Measurements from ENCODE around the gene BMAL1.
A peak's percentile ranks its signal among the peaks of the same experiment; 100 is the strongest.

BMAL1 gene

DNA sequence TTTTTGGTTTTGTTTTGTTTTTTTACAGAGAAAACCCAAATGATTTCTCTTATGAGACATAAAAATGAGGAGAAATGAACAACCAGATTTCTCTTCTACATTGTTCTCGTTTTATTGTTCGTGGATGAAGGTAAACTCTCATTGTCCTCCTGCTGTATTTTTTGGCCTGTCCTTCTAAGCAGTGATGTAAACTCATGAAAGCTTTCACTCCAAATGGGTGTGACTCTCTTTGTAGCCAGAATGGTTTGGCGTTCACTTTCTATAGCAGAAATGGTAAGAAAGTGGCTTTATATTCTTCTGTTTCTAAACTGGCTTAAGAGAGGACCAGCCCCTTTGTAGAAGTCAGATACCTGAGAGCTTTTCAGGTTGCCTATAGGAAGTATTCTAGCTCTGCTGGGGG, 15.5 kb upstream of the BMAL1 start:
- DNase-seq = no peak

DNA sequence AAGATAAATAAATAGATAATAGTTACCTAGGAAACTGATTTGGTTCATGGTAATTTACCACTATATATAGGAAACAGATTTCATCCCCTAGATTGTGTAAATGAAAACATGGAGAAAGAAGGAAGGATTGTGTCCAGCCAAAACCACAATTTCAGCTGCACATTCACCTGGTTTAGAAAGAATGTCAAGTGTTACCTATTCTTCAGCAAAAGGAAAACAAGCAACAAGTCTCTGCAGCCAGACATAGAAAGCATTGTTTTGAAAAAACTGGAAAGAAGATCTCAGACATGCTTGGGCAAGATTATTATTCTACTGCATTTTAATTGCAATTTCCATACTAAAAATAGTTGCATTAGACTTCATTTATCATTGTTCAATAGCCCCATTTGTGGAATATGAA, 8.8 kb upstream of the BMAL1 start:
- no peak for DNase-seq

DNA sequence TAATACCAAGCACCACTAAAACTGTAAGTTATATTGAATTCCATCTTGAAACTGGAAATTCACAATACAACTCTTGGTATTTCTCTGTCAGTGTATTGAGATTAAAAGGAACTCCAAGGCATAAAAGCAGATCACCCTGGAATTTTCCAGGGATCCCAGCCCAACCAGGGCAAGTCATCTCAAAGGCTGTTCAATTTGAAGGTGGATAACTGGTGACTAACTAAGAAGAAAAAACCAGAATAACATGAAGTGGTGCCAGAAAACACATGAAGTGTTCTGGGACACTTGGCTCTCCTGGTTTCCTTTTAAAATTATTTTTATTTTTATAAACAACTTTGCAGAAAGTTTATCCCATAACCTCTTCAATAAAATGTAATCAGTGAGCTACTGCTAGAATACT, 7.8 kb upstream of the BMAL1 start:
- no peak for DNase-seq

DNA sequence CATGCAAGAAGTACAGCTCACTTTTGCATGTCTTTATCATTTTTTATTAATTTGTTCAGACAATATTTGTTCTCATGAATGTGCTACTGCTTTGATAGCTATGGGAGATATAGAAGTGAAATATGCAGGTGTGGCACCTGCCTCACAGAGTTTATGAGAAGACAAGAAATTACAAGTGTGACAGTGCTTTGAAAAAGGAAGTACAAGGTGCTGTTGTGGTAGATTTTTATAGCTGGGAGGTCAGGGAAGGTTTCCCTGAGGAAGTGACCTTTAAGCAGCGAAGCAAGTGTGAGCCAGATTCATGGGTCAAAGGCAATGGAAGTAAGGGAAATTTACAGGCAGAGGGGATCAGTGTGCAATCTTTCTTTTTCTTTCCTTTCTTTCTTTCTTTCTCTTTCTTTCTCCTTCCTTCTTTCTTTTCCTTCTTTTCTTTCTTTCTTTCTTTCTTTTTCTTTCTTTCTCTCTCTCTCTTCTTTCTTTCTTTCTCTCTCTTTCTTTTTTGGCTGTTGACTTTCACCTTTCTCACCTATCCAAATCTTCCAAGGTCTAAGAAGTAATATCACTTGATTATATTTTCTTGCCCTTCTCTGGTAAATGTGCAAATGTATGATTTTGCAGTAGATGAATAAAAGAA, 6.4 kb upstream of the BMAL1 start:
- DNase-seq = no peak

DNA sequence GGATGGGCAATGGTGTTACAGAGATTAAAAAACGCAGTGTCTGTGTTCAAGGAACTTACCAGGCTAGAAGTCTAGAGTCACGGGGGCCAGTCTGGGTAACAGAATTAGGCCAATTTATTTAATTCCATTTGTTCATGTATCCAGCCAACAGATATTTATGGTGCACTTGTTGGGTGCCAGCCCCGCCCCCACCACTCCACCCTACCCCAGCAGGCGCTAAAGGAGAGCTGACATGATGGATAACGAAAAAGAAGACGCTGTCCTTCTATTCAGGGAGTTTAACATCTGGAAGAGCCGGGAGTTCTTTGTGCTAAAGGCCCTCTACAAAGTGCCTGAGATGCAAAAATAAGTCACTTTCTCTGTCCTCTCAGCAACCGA, 1.1 kb upstream of the BMAL1 start:
- DNase-seq = peak; percentile 18

DNA sequence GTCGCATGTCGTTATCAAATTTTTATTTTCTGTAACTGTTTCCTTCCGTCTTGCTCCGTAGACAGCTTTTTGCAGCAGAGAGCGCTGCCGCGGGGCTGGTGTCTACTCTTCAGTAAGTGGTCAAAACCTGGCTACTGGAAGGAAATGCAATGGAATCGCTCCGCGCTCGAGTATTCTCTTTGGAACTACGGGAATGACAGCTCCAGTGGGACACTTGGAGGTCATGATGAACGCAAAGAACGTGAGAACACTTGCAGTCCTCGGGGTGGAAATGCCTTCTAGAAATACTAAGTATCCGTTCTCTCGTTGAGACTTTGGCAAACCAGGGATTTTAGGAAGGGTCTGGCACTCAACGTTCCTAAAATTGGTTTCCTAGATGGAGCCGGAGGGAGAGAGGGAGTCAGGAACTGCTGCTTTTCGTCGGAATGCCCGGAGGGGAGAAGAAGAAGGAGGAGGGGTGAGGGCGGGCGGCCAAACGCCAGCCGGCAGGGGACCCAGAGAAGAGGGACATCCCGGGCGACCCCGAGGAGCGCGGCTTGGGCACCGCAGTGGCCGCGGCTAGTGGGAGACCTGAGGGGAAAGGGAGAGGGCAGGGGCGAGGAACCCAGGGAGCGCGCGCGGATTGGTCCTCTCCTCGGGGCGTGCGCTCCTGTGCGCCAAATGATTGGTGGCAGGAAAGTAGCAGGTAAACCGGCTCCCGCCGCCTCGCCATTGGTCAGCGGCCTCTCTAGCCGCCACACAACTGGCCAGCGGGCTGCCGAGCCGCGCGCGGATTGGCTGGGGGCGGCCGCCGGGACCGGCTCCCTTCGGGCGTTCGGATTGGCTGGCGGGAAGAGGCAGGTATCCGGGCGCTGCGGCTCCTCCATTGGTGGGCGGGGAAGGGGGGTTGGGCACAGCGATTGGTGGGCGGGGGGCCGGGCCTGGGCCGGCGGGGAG, 490 bp upstream of the BMAL1 start:
- DNase-seq = peak; percentile 97

DNA sequence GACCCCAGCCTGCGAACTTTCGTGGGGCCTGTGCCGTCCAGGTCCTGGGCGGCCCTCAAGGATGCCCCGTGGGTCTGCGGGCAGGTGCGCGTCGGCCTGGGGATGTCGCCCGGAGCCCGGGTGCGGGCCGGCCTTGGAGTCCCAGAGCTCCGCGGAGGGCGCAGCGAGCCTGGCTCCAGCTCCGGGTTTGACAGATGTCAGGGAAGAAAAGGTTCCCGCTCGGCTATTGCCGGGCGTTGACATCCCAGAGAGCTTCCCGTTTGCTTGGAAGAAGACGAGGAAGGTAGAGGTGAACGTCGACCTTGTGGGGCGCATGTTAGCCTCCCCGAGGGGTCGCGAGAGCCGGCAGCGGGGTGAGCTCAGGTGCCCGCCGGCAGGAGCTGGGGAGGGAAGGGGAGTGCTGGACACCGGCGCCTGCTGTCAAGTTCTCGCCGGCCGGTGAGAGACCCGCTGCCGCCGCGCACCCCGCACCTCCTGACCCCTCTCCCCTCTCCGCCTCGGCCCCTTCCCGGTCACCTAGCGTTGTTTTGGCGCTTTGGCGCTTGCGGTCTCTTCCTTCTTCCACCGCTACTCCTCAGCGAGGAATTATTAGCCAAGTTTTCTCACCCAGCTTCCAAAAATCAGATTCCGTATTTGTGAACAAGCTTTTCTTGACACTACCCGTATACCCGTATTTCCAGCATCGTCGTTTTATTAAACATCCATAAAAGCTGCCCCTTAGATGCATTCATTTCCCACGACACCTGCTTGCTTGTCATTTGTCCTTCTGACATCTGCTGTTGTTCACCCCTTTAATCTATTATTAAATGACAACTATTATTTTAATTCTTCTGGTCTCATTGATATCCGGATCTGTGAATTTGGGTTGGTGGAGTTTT, 1.3 kb downstream of the BMAL1 start:
- DNase-seq = no peak

DNA sequence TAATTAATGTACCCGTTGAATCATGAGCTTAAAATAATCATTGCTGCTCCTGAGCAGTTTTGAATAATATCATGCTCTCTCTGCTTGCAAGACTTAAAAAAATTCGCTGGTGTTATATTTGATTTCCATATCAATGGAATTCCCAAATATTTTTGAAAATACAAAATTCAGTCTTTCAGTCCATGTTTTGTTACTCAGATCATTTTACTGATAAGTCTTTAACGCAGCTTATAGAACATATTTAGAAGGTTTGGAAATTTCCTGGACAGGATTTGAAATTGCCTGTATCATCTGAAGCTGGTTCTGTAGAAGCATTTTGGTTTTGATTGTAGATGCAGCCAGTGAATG, 1.9 kb downstream of the BMAL1 start:
- DNase-seq = no peak

DNA sequence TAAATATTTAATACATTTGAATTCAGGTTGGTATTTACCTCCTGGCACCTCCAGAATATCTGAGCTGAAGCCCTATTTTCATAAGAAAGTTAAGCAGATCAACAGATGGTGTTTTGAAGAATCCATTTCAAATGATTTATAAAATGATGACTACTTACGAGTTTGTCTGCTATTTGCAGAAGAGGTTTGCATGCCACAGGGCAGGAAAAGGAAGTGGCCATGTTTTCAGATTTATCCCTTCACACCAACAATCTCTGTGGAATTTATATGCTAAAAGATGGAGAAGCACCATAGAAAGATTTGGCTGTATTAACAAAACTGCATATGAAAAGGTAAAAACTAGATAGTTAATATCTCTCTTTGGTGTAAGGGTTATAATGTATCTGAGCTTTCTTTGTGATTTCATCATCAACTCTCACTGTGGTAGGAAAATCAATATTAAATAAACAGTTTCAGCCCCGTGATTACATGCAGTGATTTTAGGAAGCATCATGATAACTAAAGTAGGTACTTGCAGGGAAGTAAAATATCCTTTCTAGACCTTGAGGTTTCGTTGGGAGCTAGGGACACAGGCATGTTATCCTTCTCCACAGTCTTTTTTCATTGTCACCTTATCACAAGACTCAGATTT, 2.6 kb downstream of the BMAL1 start:
- DNase-seq = no peak

DNA sequence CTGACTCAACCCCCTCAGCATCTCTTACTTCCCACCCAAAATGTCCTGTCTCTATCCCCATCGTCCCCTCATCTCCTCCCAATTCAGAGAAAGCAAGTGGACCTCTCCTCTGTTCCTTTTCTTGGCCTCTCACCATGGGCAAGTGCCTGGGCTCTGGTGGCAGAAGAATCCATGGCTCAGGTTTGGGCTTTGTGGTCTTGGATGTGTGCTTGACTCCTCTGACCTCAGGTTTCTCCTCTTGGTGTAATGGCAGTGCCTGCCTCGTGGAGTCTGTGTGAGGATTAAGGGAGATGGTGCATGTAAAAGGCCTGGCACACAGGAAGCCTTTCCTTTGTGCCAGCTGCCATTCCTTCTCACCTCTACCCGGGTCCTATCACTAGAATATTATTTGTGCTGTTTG, 3.2 kb downstream of the BMAL1 start:
- no peak for DNase-seq

DNA sequence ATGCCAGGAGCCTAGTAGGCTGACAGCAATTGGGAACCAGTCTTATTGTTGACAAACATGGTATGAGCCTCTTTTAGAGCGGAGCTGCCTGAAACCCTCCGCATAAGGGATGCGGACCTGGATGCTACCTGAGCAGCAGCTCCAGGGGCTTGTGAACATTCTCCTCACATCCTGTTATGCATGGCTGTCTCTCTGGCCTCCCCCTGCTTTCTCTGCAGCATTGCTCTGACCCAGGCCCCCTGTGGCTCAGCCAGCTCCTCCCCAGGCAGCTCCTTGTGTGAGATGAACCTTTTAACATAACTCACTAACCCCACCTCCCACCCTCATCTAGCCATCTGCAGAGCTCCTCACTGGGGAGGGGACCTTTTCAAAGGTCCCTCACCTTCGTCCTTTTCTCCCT, 6.0 kb downstream of the BMAL1 start:
- no peak for DNase-seq

DNA sequence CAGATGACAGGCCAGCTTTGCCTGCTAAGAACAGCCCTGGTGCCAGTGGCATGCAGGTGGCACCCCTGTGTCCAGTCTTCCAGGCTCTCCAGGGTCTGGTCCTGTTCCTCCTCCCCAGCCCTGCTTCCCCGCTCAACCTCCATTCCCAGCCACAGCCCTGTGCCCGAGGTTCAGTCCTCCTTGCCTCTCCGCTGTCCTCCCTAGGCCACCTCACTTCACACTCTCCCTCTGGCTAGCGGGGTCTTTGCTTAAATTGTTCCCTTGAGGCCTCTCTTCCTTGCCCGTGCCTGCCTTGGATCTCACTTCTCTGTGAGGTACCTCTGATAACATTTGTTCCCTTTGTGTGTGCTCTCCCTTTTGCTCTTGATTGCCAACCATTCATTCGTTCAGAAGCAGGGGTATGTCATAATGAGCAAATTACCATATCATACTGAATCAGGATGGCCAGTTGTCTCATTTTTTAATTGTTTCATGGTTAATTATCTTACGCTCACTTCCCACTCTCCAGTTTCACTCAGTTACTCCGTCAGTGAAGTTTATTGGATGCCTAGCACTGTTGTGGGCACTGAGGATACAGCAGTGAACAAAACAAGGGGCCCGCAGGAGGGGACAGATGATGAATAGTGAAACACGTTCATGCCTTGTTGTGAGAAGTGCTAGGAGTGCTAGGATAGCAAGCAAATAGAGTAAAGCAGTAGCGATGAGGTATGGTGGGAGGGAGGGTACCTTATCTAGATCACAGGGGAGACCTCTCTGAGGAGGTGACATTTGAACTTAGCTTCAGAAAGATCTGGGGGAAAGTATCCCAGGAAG, 7.4 kb downstream of the BMAL1 start:
- no peak for DNase-seq

DNA sequence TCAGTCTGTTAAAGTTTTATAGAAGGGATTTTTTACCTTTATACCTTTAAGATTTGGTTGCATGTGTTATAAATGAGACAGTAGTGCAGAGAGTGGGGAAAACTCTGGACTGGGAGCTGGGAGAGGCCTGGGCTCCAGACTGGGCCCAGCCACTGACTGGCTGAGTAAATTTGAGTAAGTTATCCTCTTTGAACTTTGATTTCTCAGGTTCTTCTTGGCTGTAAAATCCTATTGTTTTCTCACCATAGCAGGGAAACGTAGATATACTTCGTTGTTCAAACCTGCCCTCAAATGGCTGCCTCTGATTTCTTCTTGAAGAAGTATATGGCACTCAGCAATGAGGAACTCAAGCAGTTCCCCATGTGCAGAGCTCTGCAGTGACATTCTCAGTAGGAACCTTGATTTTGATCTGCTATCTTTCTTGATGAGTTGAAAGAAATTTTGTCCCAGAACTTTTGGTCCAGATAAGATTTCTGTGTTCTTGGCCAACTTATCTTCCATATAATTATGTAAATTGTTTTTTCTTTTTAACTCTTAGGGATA, 8.8 kb downstream of the BMAL1 start:
- no peak for DNase-seq

DNA sequence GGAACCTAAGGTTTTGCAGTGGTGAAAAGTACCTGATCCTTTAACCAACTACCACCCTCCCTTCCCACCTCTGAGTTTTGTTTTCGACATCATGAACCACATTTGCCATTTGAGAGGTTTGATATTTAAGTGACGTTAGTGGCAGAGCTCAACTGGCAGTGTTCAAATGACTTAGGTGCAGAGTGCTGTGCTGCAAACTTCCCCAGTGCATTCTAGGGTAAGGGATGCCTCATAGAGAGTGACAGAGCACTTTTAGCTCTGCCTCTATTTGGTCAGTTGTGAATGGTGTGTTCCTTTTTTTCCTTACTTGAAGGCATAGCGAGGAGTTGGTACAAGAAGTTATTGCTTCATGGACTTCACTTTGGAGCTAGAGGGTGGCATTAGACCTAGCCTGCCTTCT, 9.4 kb downstream of the BMAL1 start:
- no peak for DNase-seq

DNA sequence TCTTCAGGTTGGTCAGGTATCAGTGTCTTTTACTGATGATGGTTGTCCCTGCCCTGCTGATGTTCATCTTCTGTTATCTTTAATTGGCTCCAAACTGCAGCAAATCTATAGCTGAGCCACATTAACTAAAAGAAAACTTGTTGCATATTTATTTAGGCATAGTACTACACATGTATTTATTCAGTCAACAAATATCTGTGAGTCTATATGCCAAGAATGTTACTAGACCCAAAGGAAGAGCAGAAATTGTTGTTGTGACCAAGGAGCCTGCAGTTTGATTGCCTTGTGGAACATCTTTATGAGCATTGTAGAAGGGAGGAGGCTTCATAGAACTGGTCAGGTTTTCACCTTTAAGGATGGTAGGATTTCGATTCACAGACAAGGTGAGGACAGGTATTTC, 10.1 kb downstream of the BMAL1 start:
- no peak for DNase-seq

DNA sequence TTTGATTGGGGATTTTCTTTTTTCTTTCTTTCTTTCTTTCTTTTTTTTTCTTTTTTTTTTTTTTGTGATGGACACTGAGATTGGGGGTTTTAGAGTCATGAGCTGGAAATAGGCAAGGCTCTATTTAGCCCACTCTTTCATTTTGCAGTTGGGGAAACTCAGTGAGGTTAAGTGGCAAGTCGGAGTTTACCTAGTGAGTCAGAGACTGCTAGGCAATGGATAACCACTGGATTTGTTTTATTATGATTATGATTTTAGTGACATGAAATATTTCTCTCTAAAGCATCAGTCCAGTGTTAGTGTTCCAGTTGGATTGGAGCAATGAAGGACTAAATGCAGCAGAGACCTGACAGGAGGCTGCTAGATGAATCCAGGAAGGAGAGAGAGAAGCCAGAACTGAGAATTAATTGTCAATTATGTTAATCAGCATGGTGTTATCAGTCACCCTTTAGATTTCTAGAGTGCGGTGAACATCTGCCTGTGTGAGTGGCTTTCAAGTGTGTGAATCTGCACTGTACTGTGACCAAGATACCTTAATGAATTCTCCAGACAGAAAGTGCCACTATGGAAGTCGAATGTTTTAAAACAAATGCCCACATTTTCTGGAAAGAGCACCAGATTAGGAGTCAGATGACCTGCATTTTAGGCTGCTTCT, 10.9 kb downstream of the BMAL1 start:
- DNase-seq = no peak

DNA sequence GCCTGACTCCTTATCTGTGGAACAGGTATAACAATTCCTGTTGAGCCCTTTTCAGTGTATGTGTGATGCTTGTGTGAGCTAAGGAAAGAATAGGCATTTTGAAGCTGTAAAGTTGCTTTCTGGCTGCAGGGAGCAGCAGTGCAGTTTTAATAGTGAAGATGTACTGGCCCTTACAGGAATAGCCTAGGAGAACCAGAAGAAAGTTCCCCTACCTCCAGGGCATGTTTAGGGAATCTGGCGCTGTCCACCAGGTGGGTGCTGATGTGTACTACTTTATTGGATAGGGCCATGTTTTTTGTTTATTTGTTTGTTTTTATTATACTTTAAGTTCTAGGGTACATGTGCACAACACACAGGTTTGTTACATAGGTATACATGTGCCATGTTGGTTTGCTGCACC, 11.5 kb downstream of the BMAL1 start:
- no peak for DNase-seq

DNA sequence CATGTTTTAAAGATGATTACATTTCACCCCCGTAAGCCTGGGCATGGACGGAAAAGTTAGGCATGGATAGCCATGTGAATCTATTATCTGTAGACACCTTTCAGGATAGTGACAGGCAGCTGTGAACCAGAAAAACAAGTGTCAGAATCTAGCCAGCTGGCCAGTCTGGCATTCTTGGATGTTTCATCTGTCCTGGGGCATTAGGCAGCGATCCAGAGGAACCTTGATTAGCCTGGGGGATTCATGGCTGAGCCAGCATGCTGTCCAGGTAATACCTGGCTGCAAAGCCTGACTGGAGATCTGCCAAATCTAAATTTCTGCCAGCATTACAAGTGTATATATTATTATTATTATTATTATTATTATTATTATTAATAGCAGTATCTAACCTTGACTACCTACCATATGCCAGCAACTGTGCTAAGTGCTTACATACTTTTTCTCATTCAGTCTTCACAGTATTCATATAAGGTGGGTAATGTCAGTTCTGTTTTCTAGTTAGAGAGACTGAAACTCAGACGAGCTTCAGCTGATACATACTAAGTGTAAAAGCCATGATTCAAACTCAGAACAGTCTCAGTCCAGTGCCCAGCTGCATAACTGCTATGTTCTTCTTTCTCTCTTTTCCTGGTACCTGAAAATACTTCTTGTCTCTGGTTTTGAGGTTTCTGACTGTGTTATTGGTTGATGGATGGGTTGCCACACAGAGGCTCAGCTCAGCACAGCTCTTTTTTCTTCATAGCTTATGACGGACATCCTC, 12.8 kb downstream of the BMAL1 start:
- no peak for DNase-seq

DNA sequence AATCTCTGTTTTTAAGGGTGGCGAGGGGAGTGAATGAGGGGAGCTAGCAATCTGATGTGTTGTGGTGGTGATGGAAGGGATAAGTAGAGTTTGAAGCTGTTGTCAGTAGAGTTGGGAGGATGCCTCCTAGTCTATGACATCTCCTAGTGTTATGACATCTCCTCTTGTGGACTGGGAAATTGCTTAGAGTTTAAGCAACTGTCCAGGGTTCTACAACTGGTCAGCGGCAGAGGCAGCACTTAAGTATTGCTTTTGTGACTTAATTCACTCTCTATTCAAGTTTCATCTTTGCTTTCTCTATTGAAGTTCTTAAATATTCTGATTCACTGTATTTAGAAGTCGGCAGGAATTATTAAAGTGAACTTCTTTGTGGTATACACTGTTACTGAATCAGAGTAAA, 13.8 kb downstream of the BMAL1 start:
- DNase-seq = no peak

DNA sequence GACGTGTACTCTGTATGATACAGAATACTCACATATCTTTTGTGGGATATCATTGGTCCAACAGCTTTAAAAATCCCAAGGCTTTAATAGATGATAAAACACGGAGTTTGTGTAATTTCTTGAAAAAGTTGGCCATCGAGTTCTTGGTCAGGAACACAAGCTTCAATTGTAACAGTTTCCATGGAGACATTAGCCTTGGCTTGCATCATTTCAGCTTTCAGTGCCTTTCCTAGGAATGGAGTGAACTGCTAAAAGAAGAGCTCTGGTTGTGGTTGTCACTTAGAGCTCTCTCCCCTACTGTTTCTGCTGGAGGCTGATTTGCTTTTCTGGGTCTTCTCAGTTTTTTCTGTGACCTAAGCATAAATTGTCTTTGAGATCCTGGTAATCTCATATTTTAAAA, 14.2 kb downstream of the BMAL1 start:
- DNase-seq = no peak

DNA sequence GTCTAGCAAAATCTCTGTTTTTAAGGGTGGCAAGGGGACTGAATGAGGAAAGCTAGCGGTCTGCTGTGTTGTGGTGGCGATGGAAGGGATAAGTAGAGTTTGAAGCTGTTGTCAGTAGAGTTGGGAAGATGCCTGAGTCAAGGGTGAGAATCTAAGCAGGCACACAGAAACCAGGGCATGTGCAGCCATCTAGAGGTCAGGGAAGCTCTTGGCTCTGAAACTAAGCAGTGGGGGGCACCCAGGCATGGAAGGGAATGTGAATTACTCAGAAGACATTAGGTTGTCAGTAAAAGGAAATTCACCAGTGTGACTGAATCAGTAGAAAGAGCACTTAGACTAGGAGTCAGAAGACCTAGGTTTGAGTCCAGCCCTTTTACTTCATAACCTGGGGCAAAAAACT, 15.4 kb downstream of the BMAL1 start:
- no peak for DNase-seq

Measured in CD4-positive, alpha-beta T cell treated with Interleukin-17A for 4 hours (primary cell).